ENCODE results near the gene SHISA5. TPM values are rescaled to one million over a fixed set of nuclear protein-coding genes. Genes with fewer than 3 reads are reported as not detected.

Gene SHISA5
- total RNA-seq, 1 experiment from 2014 or later, result 174 TPM

DNA sequence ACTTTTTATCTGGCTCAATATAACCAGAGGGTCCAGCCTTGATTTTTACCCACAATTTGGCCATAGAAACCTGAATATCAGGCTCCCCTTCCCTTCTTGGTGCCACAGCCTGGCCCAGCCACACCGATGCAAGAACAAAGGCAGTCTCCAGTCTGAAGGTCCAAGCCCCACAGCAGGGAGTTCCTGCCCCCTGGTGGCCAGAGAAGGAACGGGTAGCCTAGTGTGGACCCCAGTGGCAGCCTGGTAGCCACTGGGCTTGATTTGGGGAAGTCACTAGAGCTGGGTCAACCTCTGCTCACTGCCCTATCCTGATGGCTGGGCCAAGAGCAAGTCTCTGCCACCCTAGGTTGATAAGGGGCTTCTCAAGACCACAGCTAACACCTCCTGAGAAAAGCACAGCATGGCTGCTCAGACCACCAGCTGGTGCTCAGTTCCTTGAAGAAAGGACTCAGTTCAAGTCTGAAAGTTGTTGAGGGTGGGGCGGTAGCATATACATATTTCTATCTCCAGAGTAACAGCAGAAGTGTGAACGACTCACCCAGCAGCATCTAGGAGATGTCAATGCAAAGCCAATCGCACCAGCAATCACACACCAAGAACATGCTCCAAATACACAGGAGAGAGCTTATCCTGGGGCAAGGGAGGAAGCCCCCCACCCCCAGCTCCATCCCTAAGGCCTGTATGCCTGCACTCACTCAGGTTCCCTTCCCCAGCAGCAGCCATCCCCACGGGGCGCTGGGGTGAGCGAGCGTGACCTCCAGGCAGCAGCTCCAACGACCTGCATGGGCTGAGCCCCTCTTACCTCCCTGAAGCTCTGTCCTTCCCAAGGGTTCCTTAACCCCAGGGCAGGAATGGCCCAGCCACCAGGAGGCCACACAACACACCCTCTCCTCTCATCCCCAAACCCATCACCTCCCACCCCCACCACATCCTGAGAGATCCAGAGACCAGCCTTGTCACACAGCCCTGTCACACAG is 45.0 kb upstream of the SHISA5 start:
- no peak overlapping the region for H2BK120ac ChIP-seq (ENCODE audit: low read depth, low read length, poor library complexity, severe bottlenecking)
- peak overlapping the region in 2 of 3 experiments; percentile 70 to 77; a peak in 3 of 7 replicates for H3K27ac Mint-ChIP-seq

More for the DNA sequence above, 45.0 kb upstream of the SHISA5 start:
- Histone ChIP-seq H2AK5ac (ENCODE audit: insufficient read length, low read length) (no peak overlapping the region), H4K91ac (ENCODE audit: insufficient read length, low read depth, low read length) (no peak overlapping the region), H4K8ac (replicated peaks; ENCODE audit: insufficient read length, low read depth, low read length) (no peak overlapping the region), H3K23me2 (ENCODE audit: insufficient read length, low read depth, low read length, poor library complexity, severe bottlenecking) (no peaks in the 10 kb centered on the region), H2AFZ (ENCODE audit: low read length) (no peak overlapping the region), H3K4me1 (ENCODE audit: insufficient read depth, low read length) (peaks cover 4% of the 10 kb centered on the region; the same call in 1 of the 2 replicates), H2BK15ac (ENCODE audit: low read depth, low read length) (no peak overlapping the region), H3K4ac (ENCODE audit: low read depth, low read length) (no peak overlapping the region), H3K27ac (ENCODE audit: insufficient read length, low read depth, low read length) (no peak overlapping the region), H3K9ac (ENCODE audit: extremely low read depth, insufficient read length, low read length) (no peak overlapping the region), H3K56ac (ENCODE audit: insufficient read length, low read depth, low read length) (no peak overlapping the region), H2BK5ac (ENCODE audit: insufficient read length, low read length) (no peak overlapping the region), H3K27me3 (ENCODE audit: insufficient read depth, low read length) (no peaks in the 10 kb centered on the region), H3K79me1 (ENCODE audit: insufficient read depth, low read depth, low read length, poor library complexity, severe bottlenecking) (no peaks in the 10 kb centered on the region), H3K14ac (ENCODE audit: insufficient read depth, low read length) (no peak overlapping the region), H3K79me2 (ENCODE audit: insufficient read depth, low read length) (no peaks in the 10 kb centered on the region; the same call in 1 of the 2 replicates), H3T11ph (ENCODE audit: low read length) (no peak overlapping the region), H3K18ac (ENCODE audit: insufficient read length, low read depth, low read length) (no peak overlapping the region), H4K20me1 (ENCODE audit: control insufficient read depth, insufficient read depth, insufficient read length) (no peaks in the 10 kb centered on the region), H2BK12ac (ENCODE audit: insufficient read length, low read depth, low read length) (no peak overlapping the region), H3K4me2 (ENCODE audit: insufficient read depth, insufficient read length, low read length) (no peak overlapping the region), H2BK20ac (ENCODE audit: low read depth, low read length, poor library complexity, severe bottlenecking) (no peak overlapping the region), H4K5ac (ENCODE audit: insufficient read length, low read depth, low read length) (no peak overlapping the region), H3K23ac (ENCODE audit: insufficient read length, low read depth, low read length) (no peak overlapping the region), H3K9me3 (ENCODE audit: control insufficient read depth, low read depth, low read length) (no peaks in the 10 kb centered on the region)
- H3K36me3 Mint-ChIP-seq (ENCODE audit: insufficient read depth in 1 of 3, low read depth in 3 of 3), result peaks cover 18 to 64% (median 43%) of the 10 kb centered on the region in 3 experiments; a peak in 6 of 7 replicates
- no peak overlapping the region for H3K4me3 Mint-ChIP-seq
- H3K9me3 Mint-ChIP-seq, result no peaks in the 10 kb centered on the region
- peak; percentile 95 for TF ChIP-seq CTCF (conservative IDR thresholded peaks at IDR 0.05)
- peaks cover 11 to 16% of the 10 kb centered on the region in 2 experiments for H3K4me1 Mint-ChIP-seq
- peak; percentile 87 for DNase-seq
- H3K27me3 Mint-ChIP-seq (ENCODE audit: low read depth), result no peaks in the 10 kb centered on the region
- no CpG with 5 or more reads among the region's 10 CpGs for WGBS (ENCODE audit: extremely low coverage, insufficient read length, low lambda C conversion rate)

Data from H9 (cell line).